Measurements from ENCODE around the gene PLEKHA1.

PLEKHA1 gene

GRCh38 chr10:122465401-122466040 is 91.0 kb downstream of the PLEKHA1 start:
- no peak for DNase-seq
- Mint-ChIP-seq H3K4me1 (peaks cover 20% of the 10 kb centered on the region), H3K36me3 (ENCODE audit: low read depth) (no peaks in the 10 kb centered on the region), H3K4me3 (no peak overlapping the region), H3K27me3 (ENCODE audit: low read depth, poor library complexity) (peaks cover 85% of the 10 kb centered on the region), H3K9me3 (no peaks in the 10 kb centered on the region), H3K27ac (no peak overlapping the region)
- no peak for TF ChIP-seq CTCF (IDR thresholded peaks at IDR 0.05)

DNA sequence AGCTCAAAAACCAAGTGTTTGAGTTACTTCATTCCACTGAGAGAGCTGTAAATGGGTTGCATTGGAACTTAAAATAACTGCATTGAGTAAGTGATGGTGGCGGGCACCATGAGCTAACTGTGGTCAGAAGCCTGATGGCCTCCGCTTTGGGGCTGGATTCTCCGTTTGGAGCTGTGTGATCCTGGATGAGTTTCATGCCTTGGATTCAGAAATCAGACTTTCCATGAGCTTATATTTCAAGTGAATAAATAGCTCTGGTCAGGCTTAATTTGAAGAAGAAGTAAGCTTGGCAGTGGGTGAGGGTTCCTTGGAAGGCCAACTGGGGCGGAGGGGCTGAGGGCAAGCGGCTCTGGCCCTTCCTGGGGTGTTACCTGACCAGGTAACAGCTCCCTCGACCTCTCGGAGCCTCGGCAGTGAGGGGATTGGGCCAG is 92.5 kb downstream of the PLEKHA1 start:
- no peaks in the 10 kb centered on the region for H3K36me3 Mint-ChIP-seq (ENCODE audit: low read depth)
- H3K27ac Mint-ChIP-seq: no peak overlapping the region
- no peak for TF ChIP-seq CTCF (IDR thresholded peaks at IDR 0.05)
- H3K27me3 Mint-ChIP-seq (ENCODE audit: low read depth, poor library complexity): peaks cover 92% of the 10 kb centered on the region
- peaks cover 16% of the 10 kb centered on the region for H3K4me1 Mint-ChIP-seq
- no peak for DNase-seq
- no peaks in the 10 kb centered on the region for H3K9me3 Mint-ChIP-seq
- H3K4me3 Mint-ChIP-seq: no peak overlapping the region

DNA sequence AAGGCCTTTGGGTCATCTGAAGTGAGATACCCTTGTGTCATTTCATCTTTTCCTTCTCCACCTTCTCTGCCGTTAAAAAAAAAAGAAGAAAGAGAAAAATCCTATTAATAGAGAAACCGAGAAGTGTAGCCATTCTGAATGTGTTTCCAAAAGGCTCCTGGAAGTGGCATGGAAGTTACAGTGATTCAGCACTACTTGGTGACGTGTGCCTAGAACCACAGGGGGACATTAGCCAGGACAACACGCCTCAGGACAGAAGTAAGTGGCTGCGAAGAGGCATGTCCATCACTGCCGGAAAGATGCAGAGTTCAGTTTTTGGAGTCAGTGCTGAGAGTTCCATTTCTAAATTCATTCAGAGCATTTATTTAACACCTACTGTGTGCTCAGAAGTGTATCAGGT is 93.2 kb downstream of the PLEKHA1 start:
- DNase-seq: no peak
- Mint-ChIP-seq H3K4me1 (peaks cover 12% of the 10 kb centered on the region), H3K27ac (no peak overlapping the region), H3K27me3 (ENCODE audit: low read depth, poor library complexity) (peaks cover 85% of the 10 kb centered on the region), H3K9me3 (no peaks in the 10 kb centered on the region), H3K36me3 (ENCODE audit: low read depth) (no peaks in the 10 kb centered on the region), H3K4me3 (no peak overlapping the region)
- no peak for TF ChIP-seq CTCF (IDR thresholded peaks at IDR 0.05)

- H3K4me1 Mint-ChIP-seq: peaks cover 11% of the 10 kb centered on the region
- no peak overlapping the region for H3K4me3 Mint-ChIP-seq
- no peak overlapping the region for H3K27ac Mint-ChIP-seq
- no peak for DNase-seq
- peaks cover 78% of the 10 kb centered on the region for H3K27me3 Mint-ChIP-seq (ENCODE audit: low read depth, poor library complexity)
- no peak for TF ChIP-seq CTCF (IDR thresholded peaks at IDR 0.05)
- no peaks in the 10 kb centered on the region for H3K36me3 Mint-ChIP-seq (ENCODE audit: low read depth)
- no peaks in the 10 kb centered on the region for H3K9me3 Mint-ChIP-seq
Measured at GRCh38 chr10:122468307-122468925, 93.9 kb downstream of the PLEKHA1 start.

- Mint-ChIP-seq H3K4me3 (no peak overlapping the region), H3K27me3 (ENCODE audit: low read depth, poor library complexity) (peaks cover 71% of the 10 kb centered on the region), H3K27ac (no peak overlapping the region), H3K4me1 (peaks cover 12% of the 10 kb centered on the region), H3K9me3 (no peaks in the 10 kb centered on the region), H3K36me3 (ENCODE audit: low read depth) (no peaks in the 10 kb centered on the region)
- no peak for TF ChIP-seq CTCF (IDR thresholded peaks at IDR 0.05)
- no peak for DNase-seq
Measured at GRCh38 chr10:122468926-122469781, 94.6 kb downstream of the PLEKHA1 start.
